HG03354 (cell line): Measurements from ENCODE around the gene MSL1.

Experiments
- ATAC-seq: cut with Tn5 transposase; IDR thresholded peaks from one replicate; pipeline ENCODE4 v1.9.1; 2021; ENCODE audit warnings: mild to moderate bottlenecking; ENCODE audit not compliant: unreplicated experiment, poor library complexity, severe bottlenecking

The MSL1 gene

GRCh38 chr17:40170325-40170724 is 48.6 kb downstream of the MSL1 start:
- ATAC-seq = no peak

GRCh38 chr17:40171750-40172149 is 50.0 kb downstream of the MSL1 start:
- no peak for ATAC-seq

GRCh38 chr17:40173091-40173777 is 51.5 kb downstream of the MSL1 start:
- ATAC-seq = no peak

- ATAC-seq = no peak
Measured at GRCh38 chr17:40173778-40174135, 52.0 kb downstream of the MSL1 start.

- ATAC-seq = no peak
Measured at GRCh38 chr17:40174514-40174913, 52.7 kb downstream of the MSL1 start.

- no peak for ATAC-seq
Measured at GRCh38 chr17:40175928-40176753, 54.4 kb downstream of the MSL1 start.

GRCh38 chr17:40176754-40177110 is 55.0 kb downstream of the MSL1 start:
- no peak for ATAC-seq

GRCh38 chr17:40177275-40177874 is 55.6 kb downstream of the MSL1 start, which contains the start of gene RAPGEFL1:
Gene RAPGEFL1 (plus strand): TSS chr17:40177470. CDS start chr17:40177862, 392 bp downstream.
- peak; percentile 74 for ATAC-seq

GRCh38 chr17:40178021-40178601 is 56.3 kb downstream of the MSL1 start:
- no peak for ATAC-seq

GRCh38 chr17:40178660-40179059 is 56.9 kb downstream of the MSL1 start:
- no peak for ATAC-seq

- ATAC-seq = no peak
Measured at GRCh38 chr17:40179923-40180659, 58.3 kb downstream of the MSL1 start.

GRCh38 chr17:40180694-40181093 is 58.9 kb downstream of the MSL1 start:
- ATAC-seq = no peak

GRCh38 chr17:40181205-40181604 is 59.4 kb downstream of the MSL1 start:
- no peak for ATAC-seq

- no peak for ATAC-seq
Measured at GRCh38 chr17:40182606-40183005, 60.8 kb downstream of the MSL1 start.
